ENCODE measurements around the gene TSPEAR.

Gene TSPEAR

DNA sequence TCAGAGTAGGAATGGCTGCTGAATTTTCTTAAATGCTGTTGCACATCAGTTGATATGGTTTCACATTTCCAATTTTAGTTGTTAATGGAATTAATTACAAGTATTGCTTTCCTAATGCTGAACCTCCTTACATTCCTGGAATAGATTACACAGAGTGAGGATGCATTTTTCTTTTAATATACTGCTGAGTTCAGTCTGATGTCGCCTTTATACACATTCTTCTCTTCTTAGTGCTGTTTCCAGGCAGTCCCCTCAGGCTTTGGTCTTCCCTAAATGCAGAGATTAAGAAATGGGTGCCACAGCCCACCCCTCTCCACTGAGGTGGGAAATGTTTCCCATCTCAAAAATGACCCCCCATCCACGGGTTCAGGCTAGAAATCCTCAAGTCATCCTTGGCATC is 6.7 kb upstream of the TSPEAR start:
- TF ChIP-seq, protein P1, sequence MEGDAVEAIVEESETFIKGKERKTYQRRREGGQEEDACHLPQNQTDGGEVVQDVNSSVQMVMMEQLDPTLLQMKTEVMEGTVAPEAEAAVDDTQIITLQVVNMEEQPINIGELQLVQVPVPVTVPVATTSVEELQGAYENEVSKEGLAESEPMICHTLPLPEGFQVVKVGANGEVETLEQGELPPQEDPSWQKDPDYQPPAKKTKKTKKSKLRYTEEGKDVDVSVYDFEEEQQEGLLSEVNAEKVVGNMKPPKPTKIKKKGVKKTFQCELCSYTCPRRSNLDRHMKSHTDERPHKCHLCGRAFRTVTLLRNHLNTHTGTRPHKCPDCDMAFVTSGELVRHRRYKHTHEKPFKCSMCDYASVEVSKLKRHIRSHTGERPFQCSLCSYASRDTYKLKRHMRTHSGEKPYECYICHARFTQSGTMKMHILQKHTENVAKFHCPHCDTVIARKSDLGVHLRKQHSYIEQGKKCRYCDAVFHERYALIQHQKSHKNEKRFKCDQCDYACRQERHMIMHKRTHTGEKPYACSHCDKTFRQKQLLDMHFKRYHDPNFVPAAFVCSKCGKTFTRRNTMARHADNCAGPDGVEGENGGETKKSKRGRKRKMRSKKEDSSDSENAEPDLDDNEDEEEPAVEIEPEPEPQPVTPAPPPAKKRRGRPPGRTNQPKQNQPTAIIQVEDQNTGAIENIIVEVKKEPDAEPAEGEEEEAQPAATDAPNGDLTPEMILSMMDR (IDR thresholded peaks at IDR 0.05) = no peak

DNA sequence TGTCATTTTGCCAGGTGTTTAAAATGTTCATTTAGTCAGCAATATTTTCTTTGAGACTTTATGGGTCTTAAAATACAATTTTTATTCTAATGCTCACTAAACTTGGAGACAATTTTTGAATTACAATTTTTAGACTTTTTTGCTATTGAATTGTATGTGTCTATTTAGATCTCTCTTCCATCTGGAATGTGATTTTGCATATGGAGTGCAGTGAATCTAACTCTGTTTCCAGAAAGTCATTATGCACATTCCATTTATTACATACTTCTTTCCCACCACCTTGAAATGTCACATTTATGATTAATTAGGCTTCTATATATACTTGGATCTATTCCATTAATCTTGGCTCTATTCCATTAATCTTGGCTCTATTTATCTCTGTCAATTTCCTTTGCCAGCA is 5.6 kb upstream of the TSPEAR start:
- TF ChIP-seq, protein P1 (IDR thresholded peaks at IDR 0.05) = no peak

DNA sequence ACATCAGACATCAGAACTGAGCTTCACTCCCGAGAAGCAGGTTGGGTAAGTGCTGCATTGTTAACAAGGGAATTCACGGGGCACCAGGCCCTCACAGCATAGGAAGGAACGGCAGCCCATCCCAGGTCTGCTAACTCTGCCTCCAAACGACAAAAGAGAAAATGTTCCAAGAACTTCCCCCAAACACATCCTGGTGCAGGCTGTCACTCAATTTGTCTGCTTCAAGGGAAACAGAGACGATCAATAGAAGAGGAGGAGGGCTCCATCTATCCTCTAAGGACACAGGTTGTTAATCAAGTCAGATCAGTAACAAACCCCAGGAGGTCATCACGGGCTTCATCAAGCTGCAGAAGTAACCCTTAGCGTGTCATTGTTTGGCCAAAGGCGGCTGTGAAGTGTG is 3.5 kb upstream of the TSPEAR start:
- TF ChIP-seq, protein P1 (IDR thresholded peaks at IDR 0.05) = no peak

DNA sequence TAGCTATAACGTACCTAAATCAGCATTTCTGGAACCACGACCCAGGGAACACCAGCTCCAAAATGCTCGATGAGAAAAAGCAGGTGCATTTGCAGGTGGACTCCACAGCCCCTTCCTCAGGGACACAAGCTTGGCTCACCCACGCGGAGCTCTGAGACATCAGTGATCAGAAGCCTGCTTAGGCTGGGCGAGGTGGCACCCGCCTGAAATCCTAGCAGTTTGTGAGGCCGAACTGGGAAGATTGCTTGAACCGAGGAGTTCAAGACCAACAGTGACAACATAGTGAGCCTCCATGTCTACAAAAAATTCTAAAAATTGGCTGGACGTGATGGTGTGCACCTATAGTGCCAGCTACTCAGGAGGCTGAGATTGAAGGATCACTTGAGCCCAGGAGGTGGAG is 2.5 kb upstream of the TSPEAR start:
- TF ChIP-seq, protein P1 (IDR thresholded peaks at IDR 0.05) = no peak

DNA sequence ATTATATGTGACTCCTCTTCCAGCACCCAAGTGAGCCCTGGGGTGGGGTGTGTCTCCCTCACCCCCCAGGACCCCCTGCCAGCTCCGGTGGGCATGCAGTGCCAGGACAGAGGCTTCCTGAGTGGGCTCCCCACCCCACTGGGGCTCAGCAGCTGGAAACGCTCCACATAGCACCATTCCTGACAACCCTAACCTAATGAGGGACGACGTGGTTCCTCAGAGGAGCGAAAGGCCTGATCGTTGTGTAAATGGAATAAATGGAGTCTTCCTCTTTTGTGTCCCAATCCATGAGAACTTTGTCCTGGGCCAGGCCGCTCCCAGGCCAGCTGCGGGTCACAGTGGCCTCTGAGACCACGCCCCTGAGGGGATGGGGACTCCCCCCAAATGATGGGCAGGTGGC is 1.8 kb upstream of the TSPEAR start:
- TF ChIP-seq, protein P1 (IDR thresholded peaks at IDR 0.05) = no peak

DNA sequence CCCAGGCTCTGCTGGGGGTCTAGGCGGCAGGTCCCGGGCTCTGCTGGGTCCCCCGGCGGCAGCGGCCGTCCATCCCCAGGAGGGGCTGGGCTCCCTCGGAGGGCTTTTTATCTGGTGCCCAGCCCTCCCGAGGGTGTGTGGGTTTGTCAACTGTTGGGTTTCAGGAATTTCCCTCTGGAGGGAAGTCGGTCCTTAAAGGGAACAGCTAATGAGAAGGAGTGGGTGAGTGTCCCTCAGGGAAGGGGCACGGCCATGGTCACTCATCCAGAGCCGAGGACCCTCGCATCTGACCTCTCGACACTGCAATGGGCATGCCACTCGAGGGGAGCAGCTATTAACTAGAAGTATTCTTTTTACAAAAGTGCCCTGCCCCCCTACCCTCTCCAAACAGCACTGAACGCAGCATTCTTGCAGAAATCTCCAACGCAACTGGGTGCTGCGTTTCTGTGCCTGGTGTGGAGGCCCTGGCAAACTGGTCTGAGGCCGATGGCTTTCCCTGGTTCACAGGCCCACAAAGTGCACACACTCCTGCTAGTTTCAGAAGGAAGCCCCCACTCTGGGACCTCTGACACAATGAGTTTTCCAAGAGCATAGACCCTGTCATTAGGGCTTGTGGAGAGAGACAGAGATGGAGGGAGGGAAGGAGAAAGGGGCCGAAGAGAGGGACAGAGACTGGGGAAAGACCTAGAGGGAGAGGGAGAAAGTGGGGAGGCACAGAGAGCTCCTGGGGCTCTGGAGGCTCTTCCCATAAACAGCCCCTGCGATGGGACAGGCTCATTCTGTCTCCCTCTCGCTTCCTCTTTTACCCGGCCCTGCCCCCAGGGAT is 1.0 kb upstream of the TSPEAR start:
- TF ChIP-seq, protein P1 (IDR thresholded peaks at IDR 0.05) = no peak

DNA sequence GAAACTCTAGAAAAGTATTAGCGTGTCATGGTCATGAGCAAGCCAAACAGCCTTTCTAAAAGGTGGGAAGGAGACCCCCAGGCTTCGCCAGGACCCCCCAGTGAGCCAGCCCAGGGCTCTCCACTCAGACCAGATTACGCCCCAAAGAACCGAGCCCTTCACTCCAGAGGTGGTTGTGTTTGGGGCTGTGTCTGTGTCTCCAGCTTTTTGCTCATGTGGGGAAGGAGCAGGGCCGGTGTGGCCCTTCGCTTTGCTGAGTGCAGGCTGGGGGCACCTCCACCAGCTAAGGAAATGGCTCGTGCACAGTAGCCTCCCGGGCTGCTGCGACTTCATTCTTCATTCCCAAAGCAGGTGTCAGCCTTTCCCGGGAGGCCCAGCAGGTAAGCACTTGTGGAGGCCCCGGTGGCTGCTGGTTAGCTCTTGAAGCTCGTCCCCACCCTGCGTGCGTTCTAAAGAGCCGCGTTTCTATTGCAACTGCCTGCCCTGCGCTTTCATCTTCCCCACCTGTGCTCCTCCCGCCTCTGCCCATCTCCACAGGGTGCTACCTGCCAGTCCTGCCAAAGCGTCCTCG is 531 bp downstream of the TSPEAR start:
- TF ChIP-seq, protein P1 (IDR thresholded peaks at IDR 0.05) = no peak

Measured in LNCAP (cell line).